G401.6 (cell line): ENCODE data around the gene GUCA1A.
"Not testable (repeated sequence)": the region's sequence is repeated elsewhere in the genome, so short reads cannot be mapped to it uniquely, and the experiment has no call there.

Source experiments
- FAIRE-seq: peaks from 2 replicates; lab custom pipeline; 2012; peaks lifted over from hg19 to GRCh38; lab: Jason Lieb, UNC

Gene GUCA1A

GRCh38 chr6:42147138-42147562, 26.0 kb upstream of the GUCA1A start:
- FAIRE-seq, result no peak

GRCh38 chr6:42148058-42148457, 25.1 kb upstream of the GUCA1A start:
- no peak for FAIRE-seq

- FAIRE-seq, result no peak
Measured at GRCh38 chr6:42150254-42150653, 22.9 kb upstream of the GUCA1A start.

DNA sequence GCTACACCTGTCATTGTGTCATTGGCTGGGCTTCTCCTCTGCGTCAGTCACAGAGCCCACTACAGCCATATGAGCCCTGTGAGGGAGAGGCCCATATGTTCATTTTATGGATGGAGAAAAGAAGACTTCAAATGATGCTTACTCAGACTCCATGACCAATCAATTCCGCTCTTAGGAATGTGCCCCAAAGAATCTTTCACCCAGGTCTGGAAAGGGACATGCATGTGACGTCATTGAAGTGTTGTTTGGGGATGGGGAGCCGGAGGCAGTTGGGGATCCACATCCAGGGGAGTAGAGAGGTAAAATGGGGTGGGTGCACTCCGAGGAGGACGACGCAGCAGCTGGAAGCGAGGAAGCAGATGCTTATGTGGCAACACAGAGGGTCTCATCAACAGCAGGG, 21.1 kb upstream of the GUCA1A start:
- FAIRE-seq, result no peak

GRCh38 chr6:42152528-42153213, 20.5 kb upstream of the GUCA1A start:
- not testable (repeated sequence) for FAIRE-seq

DNA sequence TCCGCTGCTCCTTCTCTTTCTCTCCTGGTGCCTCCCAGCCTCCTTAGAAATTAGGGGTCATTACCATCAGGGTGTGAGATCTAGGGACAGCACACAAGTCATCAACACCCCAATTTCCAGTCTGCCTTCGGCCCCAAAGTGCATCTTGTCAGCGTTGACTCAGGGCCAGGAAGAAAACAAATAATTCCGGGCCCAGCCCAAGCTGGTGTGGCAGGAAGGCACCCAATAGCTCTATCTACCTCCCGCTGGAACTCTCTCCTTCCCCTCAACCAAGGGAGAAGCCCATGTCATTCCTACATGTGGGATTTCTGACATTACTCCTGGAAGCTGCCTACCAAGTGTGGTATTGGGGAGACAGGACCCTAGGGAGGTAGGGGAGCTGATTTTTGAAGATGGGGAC, 19.2 kb upstream of the GUCA1A start:
- no peak for FAIRE-seq

DNA sequence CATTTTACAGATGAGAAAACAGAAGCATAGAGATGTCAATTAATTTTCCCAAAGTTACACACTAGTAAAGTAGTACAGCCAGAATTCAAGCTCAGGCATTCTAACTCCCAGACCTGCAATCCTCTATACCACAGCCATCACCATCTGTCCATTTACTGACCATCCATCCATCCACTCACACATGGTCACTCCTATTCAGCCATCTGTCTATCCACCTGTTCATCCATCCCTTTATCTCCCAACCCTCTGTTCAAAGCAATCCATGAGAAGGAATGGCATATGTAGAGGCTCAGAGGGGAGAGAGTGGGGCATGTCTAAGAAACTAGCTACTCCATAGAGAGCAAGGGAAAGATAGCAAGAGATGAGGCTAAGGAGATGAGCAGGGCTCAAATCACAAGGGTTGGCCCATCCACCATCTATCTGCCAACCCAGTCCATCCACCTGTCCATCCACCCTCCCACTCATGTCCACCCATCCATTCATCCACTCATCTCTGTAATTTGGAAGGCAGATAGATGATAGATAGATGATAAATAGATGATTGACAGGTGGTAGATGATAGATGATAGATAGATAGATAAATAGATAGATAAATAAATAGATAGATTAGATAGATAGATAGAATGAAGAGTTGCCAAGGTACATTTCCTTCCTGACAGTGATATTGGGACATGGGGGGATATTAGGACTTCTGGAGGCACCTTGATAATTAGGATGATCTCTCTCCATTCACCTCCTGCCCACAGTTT, 18.5 kb upstream of the GUCA1A start:
- no peak for FAIRE-seq

DNA sequence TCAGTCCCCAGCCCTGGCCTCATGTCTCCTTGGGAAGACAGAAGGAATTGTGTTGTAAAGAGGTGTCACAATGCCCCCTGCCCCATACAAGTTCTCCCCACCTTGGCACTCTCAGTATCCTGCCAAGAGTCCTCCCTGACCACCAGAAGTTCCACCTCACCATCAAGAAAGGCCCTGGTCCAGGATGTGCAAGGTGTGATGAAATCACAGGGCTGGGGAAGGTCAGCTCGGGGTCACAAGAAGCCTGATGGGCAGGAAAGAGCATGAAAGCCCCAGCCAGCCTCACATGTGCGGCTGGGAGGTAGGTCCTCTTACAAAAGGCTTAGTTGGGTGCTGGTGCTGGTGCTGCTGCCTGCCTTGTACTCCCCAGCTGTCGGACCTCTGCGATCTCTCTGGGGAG, 17.9 kb upstream of the GUCA1A start:
- FAIRE-seq, result no peak

- FAIRE-seq, result no peak
Measured at GRCh38 chr6:42156638-42157037, 16.5 kb upstream of the GUCA1A start.

DNA sequence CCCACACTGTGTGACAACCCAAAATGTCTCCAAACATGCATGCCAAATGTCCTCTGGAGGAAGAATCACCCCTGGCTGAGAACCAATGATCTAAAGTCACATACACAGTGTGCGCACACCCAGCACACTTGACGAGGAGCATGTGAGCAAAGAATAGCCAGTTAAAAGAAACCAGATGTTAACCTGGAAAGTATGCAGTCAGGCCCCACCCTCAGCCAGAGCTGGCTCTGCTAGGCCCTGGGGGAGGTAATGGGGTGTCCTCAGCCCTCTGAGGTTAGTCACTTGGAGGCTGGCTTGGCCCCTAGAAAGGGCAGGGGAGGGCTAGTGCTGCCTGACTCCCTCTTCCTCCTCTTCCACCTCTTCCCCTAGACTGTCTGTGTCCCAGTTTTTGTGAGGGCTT, 15.2 kb upstream of the GUCA1A start:
- FAIRE-seq, result no peak

- FAIRE-seq, result no peak
Measured at GRCh38 chr6:42158631-42159030, 14.5 kb upstream of the GUCA1A start.

GRCh38 chr6:42159431-42160024, 13.6 kb upstream of the GUCA1A start:
- FAIRE-seq, result no peak

DNA sequence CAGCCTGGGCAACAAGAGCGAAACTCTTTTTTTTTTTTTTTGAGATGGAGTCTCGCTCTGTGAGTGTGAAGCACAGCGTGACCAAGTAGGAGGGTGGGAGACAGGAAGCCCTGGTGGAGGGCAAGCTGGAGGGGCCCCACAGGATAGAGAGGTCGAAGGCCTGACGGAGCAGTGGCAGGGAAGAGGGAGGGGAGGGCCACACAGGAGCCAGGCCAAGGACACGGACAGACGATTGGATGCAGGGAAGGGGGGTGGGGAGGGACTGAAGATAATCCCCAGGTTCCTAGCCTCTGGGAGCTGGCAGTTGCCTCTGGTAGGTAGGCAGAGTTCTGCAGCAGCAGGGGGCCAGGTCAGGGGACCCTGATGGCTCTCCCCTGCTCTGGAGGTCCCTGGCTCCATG, 10.8 kb upstream of the GUCA1A start:
- no peak for FAIRE-seq

DNA sequence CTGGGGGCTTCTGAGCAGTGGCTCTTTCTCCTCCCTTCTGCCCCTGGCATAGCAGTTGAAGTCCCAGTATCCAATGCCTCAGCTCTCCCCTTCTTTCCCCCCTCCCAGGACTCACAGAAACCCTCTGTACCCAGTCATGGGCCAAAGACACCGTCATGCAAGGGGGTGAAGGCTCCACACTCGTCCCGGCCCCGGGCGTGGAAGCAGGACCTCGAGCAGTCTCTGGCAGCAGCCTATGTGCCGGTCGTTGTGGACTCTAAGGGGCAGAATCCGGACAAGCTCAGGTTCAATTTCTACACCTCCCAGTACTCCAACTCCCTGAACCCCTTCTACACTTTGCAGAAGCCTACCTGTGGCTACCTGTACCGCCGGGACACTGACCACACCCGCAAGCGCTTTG, 10.4 kb upstream of the GUCA1A start:
- no peak for FAIRE-seq

DNA sequence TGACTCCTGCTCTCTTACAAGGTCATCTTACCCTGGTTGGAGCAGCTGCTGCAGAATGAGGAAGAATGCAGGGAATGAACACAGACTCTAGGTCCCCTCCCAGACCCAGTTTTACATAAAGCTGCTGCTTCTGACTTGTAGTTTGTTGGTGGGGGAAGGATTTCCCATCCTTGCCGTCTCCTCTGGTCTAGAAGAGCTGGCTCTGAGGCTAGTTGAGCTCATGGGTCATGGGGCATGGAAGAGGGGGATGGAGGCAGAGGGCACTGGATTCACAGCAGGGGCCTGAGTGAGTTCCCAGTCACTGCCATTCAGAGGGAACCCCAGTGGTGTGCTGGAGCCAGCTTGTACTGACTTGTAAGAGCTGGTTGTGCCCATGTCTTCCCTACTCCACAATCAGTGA, 9.2 kb upstream of the GUCA1A start:
- no peak for FAIRE-seq

GRCh38 chr6:42165016-42165415, 8.1 kb upstream of the GUCA1A start:
- no peak for FAIRE-seq

DNA sequence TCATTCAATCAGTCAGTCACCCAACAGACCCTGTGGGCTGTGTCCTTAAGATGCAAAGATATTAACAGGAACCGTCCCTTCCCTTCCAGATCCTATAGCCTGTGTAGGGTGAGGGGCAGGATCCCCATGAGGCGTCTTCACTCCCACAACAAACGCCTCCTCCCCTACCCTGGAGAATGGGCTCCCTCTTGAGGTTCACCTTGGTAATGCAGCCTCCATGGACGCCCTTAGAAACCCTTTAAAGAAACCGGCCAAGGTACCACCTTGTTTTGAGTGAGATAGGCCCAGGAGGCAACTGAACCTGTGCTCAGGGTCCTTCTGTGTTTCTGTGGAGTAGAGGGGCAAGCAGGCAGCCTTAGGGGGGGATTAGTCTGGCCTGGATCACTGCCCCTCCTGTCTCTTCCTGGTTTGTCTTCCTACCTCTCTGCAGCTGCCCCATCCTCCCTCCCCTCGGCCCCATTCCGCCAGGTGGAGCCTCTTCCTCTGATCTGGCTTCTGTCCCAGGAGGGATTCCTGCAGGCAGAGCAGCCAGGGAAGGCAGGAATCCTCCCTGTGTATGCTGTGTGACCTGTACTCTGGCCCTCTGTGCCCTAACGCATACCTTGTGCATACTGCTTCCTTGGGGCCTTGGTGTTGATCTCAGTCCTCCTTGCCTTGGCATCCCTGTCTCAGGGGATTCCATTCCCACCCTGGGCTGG, 6.6 kb upstream of the GUCA1A start:
- peak; percentile 60 for FAIRE-seq

DNA sequence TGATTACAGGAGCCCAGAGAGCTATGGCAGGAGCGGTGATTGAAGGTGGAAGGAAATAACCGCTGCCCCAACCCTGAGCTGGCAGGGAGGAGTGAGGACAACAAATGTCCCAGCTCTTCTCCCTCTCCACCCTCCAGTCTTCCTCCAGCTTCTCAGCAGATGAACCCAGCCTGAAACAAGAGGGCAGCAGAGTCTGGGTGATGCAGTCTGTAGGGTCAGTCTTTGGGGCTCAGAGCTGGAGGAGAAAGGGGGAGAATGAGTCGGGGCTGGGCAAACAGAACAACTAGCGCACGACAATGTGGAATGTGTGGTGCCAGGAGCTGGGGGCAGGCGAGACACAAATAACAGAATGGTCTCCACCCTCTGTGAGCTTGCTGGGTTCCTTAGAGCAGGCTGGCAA, 4.5 kb upstream of the GUCA1A start:
- FAIRE-seq, result no peak

DNA sequence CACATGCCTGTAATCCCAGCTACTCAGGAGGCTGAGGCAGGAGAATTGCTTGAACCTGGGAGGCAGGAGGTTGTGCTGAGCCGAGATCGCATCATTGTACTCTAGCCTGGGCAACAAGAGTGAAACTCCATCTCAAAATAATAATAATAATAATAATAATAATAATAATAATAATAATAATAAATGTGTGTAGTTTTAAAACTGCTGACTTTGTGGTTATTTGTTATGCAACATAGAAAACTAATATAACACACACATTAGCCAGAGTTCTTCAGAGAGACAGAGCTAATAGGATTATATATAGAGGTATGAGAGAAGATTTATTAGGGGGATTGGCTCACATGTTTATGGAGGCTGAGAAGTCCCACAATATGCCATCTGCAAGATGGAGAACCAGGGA, 3.4 kb upstream of the GUCA1A start:
- FAIRE-seq, result not testable (repeated sequence)

DNA sequence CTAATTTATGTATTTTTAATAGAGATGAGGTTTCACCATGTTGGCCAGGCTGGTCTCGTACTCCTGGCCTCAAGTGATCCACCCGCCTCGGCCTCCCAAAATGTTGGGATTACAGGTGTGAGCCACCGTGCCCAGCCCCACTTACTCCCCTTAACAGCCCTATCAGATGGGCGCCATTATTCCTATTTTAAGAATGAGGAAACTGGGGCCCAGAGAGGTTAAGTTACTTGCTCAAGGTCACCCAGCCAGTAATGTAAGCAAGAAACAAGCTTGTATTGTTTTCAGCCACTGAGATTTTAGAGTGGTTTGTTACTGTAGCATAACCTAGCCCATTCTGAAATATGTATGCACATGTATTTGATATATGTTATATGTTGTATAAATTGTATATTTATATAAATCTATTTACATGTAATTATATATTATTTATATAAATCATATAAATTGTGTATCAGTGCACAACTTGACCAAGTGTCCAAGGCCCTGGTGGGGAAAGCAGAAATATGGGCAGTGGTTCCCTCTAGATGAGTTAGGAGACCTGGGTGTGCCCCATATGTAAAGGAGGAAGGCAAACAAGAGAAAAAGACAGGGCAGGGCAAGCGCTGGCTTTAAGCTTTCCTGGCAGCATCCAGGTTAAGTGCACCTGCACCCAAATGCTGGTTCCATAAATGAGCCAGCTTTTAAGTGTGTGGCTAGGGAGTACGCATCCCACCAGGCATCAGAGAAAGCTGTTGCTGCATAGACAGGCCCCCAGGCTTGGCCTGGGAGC, 1.2 kb upstream of the GUCA1A start:
- FAIRE-seq, result no peak

GRCh38 chr6:42175860-42176259, 2.7 kb downstream of the GUCA1A start:
- no peak for FAIRE-seq

DNA sequence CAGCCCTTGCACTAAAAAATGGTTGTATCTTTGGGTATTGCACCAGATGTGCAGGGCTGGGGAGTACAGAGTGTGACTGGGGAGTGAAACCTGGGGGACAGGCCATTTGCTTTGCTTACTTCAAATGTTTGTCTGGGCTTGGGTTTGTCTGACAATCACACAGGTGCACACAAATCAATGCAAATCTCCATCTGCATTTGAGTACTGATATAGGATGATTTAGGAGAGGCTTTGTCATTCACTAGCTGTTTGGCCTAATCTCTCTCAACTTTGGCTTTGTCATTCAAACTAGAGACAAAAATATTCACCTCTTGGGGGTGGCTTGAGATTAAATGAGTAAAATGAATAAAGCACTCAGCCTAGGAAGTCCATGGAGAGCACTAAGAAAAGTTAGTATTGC, 3.8 kb downstream of the GUCA1A start:
- FAIRE-seq, result no peak
